ENCODE measurements around the gene NUP93.
"Not testable (repeated sequence)": the region's sequence is repeated elsewhere in the genome, so short reads cannot be mapped to it uniquely, and the experiment has no call there.

The NUP93 gene

GRCh38 chr16:56882077-56882800 is 152.3 kb downstream of the NUP93 start:
- no peak overlapping the region for H3K4me3 ChIP-seq (ENCODE audit: low read depth, low read length)
- TF ChIP-seq, protein P1, sequence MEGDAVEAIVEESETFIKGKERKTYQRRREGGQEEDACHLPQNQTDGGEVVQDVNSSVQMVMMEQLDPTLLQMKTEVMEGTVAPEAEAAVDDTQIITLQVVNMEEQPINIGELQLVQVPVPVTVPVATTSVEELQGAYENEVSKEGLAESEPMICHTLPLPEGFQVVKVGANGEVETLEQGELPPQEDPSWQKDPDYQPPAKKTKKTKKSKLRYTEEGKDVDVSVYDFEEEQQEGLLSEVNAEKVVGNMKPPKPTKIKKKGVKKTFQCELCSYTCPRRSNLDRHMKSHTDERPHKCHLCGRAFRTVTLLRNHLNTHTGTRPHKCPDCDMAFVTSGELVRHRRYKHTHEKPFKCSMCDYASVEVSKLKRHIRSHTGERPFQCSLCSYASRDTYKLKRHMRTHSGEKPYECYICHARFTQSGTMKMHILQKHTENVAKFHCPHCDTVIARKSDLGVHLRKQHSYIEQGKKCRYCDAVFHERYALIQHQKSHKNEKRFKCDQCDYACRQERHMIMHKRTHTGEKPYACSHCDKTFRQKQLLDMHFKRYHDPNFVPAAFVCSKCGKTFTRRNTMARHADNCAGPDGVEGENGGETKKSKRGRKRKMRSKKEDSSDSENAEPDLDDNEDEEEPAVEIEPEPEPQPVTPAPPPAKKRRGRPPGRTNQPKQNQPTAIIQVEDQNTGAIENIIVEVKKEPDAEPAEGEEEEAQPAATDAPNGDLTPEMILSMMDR (IDR thresholded peaks at IDR 0.05; ENCODE audit: control insufficient read depth, extremely low read depth, insufficient read depth), result no peak
- DNase-seq (ENCODE audit: low read depth), result no peak

- TF ChIP-seq, protein P1 (IDR thresholded peaks at IDR 0.05; ENCODE audit: control insufficient read depth, extremely low read depth, insufficient read depth), result no peak
Measured at GRCh38 chr16:56883586-56883985, 153.7 kb downstream of the NUP93 start.

GRCh38 chr16:56884026-56884582 is 154.2 kb downstream of the NUP93 start:
- TF ChIP-seq, protein P1 (IDR thresholded peaks at IDR 0.05; ENCODE audit: control insufficient read depth, extremely low read depth, insufficient read depth), result no peak
- DNase-seq (ENCODE audit: low read depth), result no peak

More at GRCh38 chr16:56883586-56883985, 153.7 kb downstream of the NUP93 start:
- H3K4me3 ChIP-seq (ENCODE audit: low read depth, low read length), result no peak overlapping the region
- no peak for DNase-seq (ENCODE audit: low read depth)

DNA sequence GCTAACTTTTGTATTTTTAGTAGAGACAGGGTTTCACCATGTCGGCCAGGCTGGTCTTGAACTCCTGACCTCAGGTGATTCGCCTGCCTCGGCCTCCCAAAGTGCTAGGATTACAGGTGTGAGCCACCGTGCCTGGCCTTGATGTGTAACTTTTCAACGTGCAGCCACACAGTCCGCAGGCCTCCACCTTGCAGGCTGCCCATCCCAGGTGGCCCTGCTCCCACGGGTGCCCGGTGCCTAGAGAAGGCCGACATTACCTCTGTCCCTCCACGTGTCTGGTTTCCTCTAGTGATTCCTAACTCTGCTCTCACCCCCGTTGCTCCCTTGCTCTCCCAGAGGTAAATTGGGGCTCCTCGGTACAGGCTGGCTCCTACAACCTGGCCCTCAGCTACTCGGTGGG is 155.0 kb downstream of the NUP93 start:
- DNase-seq (ENCODE audit: low read depth); H3K4me3 ChIP-seq (ENCODE audit: low read depth, low read length): not testable (repeated sequence)

More at GRCh38 chr16:56884026-56884582, 154.2 kb downstream of the NUP93 start:
- no peak overlapping the region for H3K4me3 ChIP-seq (ENCODE audit: low read depth, low read length)

- TF ChIP-seq, protein P1 (IDR thresholded peaks at IDR 0.05; ENCODE audit: control insufficient read depth, extremely low read depth, insufficient read depth), result no peak
- no peak for DNase-seq (ENCODE audit: low read depth)
- H3K4me3 ChIP-seq (ENCODE audit: low read depth, low read length), result no peak overlapping the region
Measured at GRCh38 chr16:56885446-56886162, 155.7 kb downstream of the NUP93 start.

GRCh38 chr16:56886296-56886695 is 156.4 kb downstream of the NUP93 start:
- H3K4me3 ChIP-seq (ENCODE audit: low read depth, low read length), result no peak overlapping the region
- TF ChIP-seq, protein P1 (IDR thresholded peaks at IDR 0.05; ENCODE audit: control insufficient read depth, extremely low read depth, insufficient read depth), result no peak
- no peak for DNase-seq (ENCODE audit: low read depth)

DNA sequence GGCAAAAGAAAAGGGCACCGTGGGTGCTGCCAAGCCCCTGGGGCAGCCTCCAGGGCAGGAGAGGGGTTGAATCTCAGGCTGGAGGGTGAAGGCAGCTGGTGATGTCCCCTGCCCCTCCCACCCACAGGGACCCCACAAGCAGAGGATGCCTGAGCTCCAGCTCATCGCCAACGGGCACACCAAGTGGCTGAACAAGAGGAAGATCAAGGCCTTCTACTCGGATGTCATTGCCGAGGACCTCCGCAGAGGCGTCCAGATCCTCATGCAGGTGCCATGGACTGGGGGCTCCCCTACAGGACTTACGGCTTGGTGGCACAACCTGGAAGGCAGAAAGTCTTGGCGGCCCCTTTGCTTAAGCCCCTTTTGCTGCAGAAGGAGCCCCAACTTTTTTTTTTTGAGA is 156.9 kb downstream of the NUP93 start:
- TF ChIP-seq, protein P1 (IDR thresholded peaks at IDR 0.05; ENCODE audit: control insufficient read depth, extremely low read depth, insufficient read depth), result no peak

More for the DNA sequence above, 156.9 kb downstream of the NUP93 start:
- DNase-seq (ENCODE audit: low read depth), result no peak
- H3K4me3 ChIP-seq (ENCODE audit: low read depth, low read length), result no peak overlapping the region
